NB4 (cell line): Measurements from ENCODE around the gene TIMM23.

Experiments used
- CTCF ChIP-seq: IDR thresholded peaks from one replicate; pipeline ENCODE4 v1.5.1; 2012; ENCODE audit warnings: low read depth, low read length
- MYC ChIP-seq: IDR thresholded peaks from 2 replicates; pipeline ENCODE4 v1.6.1; 2011; ENCODE audit warnings: low read depth, low read length
- POLR2A ChIP-seq: IDR thresholded peaks from 2 replicates; pipeline ENCODE4 v1.6.1; 2011; ENCODE audit warnings: mild to moderate bottlenecking; ENCODE audit not compliant: insufficient read length; ENCODE audit errors: extremely low read depth

- TF ChIP-seq CTCF (no peak), POLR2A (no peak), MYC (no peak)
Measured at GRCh38 chr10:46052791-46053375, 80.6 kb downstream of the TIMM23 start.
